Esophagus muscularis mucosa (tissue), 4 donors: ENCODE data around the gene CPED1. TPM values are rescaled to one million over a fixed set of nuclear protein-coding genes. Genes with fewer than 3 reads are reported as not detected.

Experiments
- DNase-seq: peaks from one replicate; pipeline ENCODE4 v3.0.0-alpha.2; 2017; ENCODE audit errors: extremely low spot score
- H3K27ac ChIP-seq, 4 donors: fragments of 200-600 bp; sonication (generic); replicated peaks in 1 of 4; 1 replicate in 3 of 4; 2 replicates in 1 of 4; pipeline ENCODE4 v1.5.1; 2016 to 2019; ENCODE audit warnings: mild to moderate bottlenecking in 1 of 4
- H3K27me3 ChIP-seq, 4 donors: fragments of 200-600 bp; sonication (generic); one replicate each; pipeline versions ENCODE4 v1.5.1 to v1.6.0; 2016 to 2019
- H3K36me3 ChIP-seq, 4 donors: fragments of 200-600 bp; sonication (generic); one replicate each; pipeline ENCODE4 v1.5.1; 2016 to 2019
- H3K4me1 ChIP-seq, 4 donors: fragments of 200-600 bp; sonication (generic); one replicate each; pipeline ENCODE4 v1.5.1; 2016 to 2019
- H3K4me3 ChIP-seq, 4 donors: fragments of 200-600 bp; sonication (generic); 1 replicate in 2 of 4; 2 replicates in 2 of 4; pipeline ENCODE4 v1.5.1; 2016 to 2019; ENCODE audit warnings: mild to moderate bottlenecking in 4 of 4, moderate library complexity in 1 of 4
- H3K9me3 ChIP-seq, 4 donors: fragments of 200-600 bp; sonication (generic); 1 replicate in 3 of 4; 2 replicates in 1 of 4; pipeline ENCODE4 v1.5.1; 2016 to 2019
- CTCF ChIP-seq, 3 experiments: fragments of 200-600 bp in 2 of 3; fragments of 450-650 bp in 1 of 3; sonication (generic) in 2 of 3; IDR thresholded peaks; one replicate each; pipeline ENCODE4 v1.5.1; 2017 to 2019; ENCODE audit warnings: antibody characterized with exemption in 3 of 3, mild to moderate bottlenecking in 2 of 3, moderate library complexity in 1 of 3
- EP300 ChIP-seq: sonication (generic); formaldehyde crosslinking; IDR thresholded peaks from one replicate; pipeline ENCODE4 v1.6.1; 2017; ENCODE audit warnings: antibody characterized with exemption
- POLR2A ChIP-seq: fragments of 450-650 bp; IDR thresholded peaks from one replicate; pipeline ENCODE4 v1.6.1; 2017; ENCODE audit warnings: antibody characterized with exemption, moderate library complexity, mild to moderate bottlenecking, low read depth
- POLR2AphosphoS5 ChIP-seq, 2 donors: sonication (generic); formaldehyde crosslinking; IDR thresholded peaks; one replicate each; pipeline ENCODE4 v1.6.1; 2017; ENCODE audit warnings: antibody characterized with exemption in 2 of 2
- WGBS: methylation state at CpG from one replicate; pipeline ENCODE4 v1.1.5; 2018; 5-methylcytosine and 5-hydroxymethylcytosine counted together
- intact Hi-C: fragments of 100-400 bp; cut with DNase I; formaldehyde crosslinking; loops from one replicate; pipeline ENCODE4 v1.15.1; 2023
- total RNA-seq, 4 donors: library from RNA; depleted of rRNA; stranded (reverse); fragments of >200 nt; gene quantifications; one replicate each; pipeline versions ENCODE4 v1.1.0 to v1.2.1, GENCODE V29; 2016

CPED1 gene
- total RNA-seq, 4 donors from 2014 or later = 28.1 to 81.8 (median 32.0) TPM

- H3K4me3 ChIP-seq = no peak overlapping the region
- peak overlapping the region in 2 of 4 donors; percentile 16 to 24 for H3K27ac ChIP-seq
- H3K36me3 ChIP-seq = no peaks in the 10 kb centered on the region
- no peak for TF ChIP-seq EP300
- no peak for TF ChIP-seq POLR2A
- no peak for TF ChIP-seq CTCF (IDR thresholded peaks at IDR 0.05)
- TF ChIP-seq POLR2AphosphoS5 (IDR thresholded peaks at IDR 0.05) = no peak
- DNase-seq = no peak
- 61% methylated on average over 1 of the region's 1 CpG for WGBS
- intact Hi-C loops = no loop called here
- H3K9me3 ChIP-seq = no peaks in the 10 kb centered on the region
- H3K27me3 ChIP-seq = no peaks in the 10 kb centered on the region
- peaks cover 49 to 58% (median 54%) of the 10 kb centered on the region in 4 donors for H3K4me1 ChIP-seq
Observed at GRCh38 chr7:120998520-120998919, 10.0 kb downstream of the CPED1 start.

GRCh38 chr7:120998996-120999565 is 10.6 kb downstream of the CPED1 start:
- peaks cover 43 to 57% (median 51%) of the 10 kb centered on the region in 4 donors for H3K4me1 ChIP-seq
- H3K9me3 ChIP-seq = no peaks in the 10 kb centered on the region
- no peak overlapping the region for H3K4me3 ChIP-seq
- no peak for DNase-seq
- H3K27me3 ChIP-seq = no peaks in the 10 kb centered on the region
- TF ChIP-seq EP300 = no peak
- TF ChIP-seq POLR2AphosphoS5 (IDR thresholded peaks at IDR 0.05) = no peak
- TF ChIP-seq CTCF (IDR thresholded peaks at IDR 0.05) = no peak
- TF ChIP-seq POLR2A = no peak
- no peaks in the 10 kb centered on the region for H3K36me3 ChIP-seq
- intact Hi-C loops = no loop called here
- H3K27ac ChIP-seq = no peak overlapping the region
- WGBS = 82% methylated on average over 2 of the region's 2 CpGs

- Histone ChIP-seq H3K4me3 (peak overlapping the region; percentile 7 to 22 (median 8)), H3K9me3 (no peaks in the 10 kb centered on the region), H3K36me3 (no peaks in the 10 kb centered on the region), H3K27me3 (no peaks in the 10 kb centered on the region), H3K27ac (peak overlapping the region in 3 of 4 donors; percentile 10 to 32 (median 15)), H3K4me1 (peaks cover 41 to 61% (median 50%) of the 10 kb centered on the region in 4 donors)
- WGBS = 72% methylated on average over 9 of the region's 9 CpGs
- DNase-seq = no peak
- TF ChIP-seq POLR2A = no peak
- no peak for TF ChIP-seq POLR2AphosphoS5 (IDR thresholded peaks at IDR 0.05)
- TF ChIP-seq EP300 = no peak
- TF ChIP-seq CTCF (IDR thresholded peaks at IDR 0.05) = no peak
- intact Hi-C loops = no loop called here
Observed at GRCh38 chr7:121000081-121000983, 11.8 kb downstream of the CPED1 start.

- H3K4me1 ChIP-seq = peaks cover 35 to 54% (median 48%) of the 10 kb centered on the region in 4 donors
- WGBS = 65% methylated on average over 3 of the region's 3 CpGs
- H3K9me3 ChIP-seq = no peaks in the 10 kb centered on the region
- TF ChIP-seq POLR2A (no peak), CTCF (IDR thresholded peaks at IDR 0.05) (no peak), POLR2AphosphoS5 (IDR thresholded peaks at IDR 0.05) (no peak), EP300 (no peak)
- no peak overlapping the region for H3K27ac ChIP-seq
- intact Hi-C loops = no loop called here
- no peaks in the 10 kb centered on the region for H3K36me3 ChIP-seq
- H3K27me3 ChIP-seq = no peaks in the 10 kb centered on the region
- no peak overlapping the region for H3K4me3 ChIP-seq
- DNase-seq = no peak
Observed at GRCh38 chr7:121001234-121001906, 12.9 kb downstream of the CPED1 start.
